Lower lobe of right lung (tissue), 2 donors: ENCODE results near the gene RAB40B. TPM values are rescaled to one million over a fixed set of nuclear protein-coding genes. Genes with fewer than 3 reads are reported as not detected.
"Not testable (repeated sequence)": the region's sequence is repeated elsewhere in the genome, so short reads cannot be mapped to it uniquely, and the experiment has no call there.

Source experiments
- ATAC-seq, 2 donors: fragments of 200-7000 bp; cut with Tn5 transposase; one replicate each; pipeline ENCODE4 v1.9.1; 2020 to 2022; ENCODE audit warnings: mild to moderate bottlenecking in 2 of 2, moderate library complexity in 2 of 2
- DNase-seq: peaks from one replicate; pipeline ENCODE4 v3.0.0-alpha.2; 2020
- H3K27ac ChIP-seq: fragments of 200-600 bp; one replicate; pipeline ENCODE4 v1.8.0; 2022
- H3K27me3 ChIP-seq: fragments of 200-600 bp; one replicate; pipeline ENCODE4 v1.8.0; 2022; ENCODE audit warnings: low read depth
- H3K36me3 ChIP-seq: fragments of 200-600 bp; one replicate; pipeline ENCODE4 v1.8.0; 2022; ENCODE audit warnings: mild to moderate bottlenecking
- H3K4me1 ChIP-seq: fragments of 200-600 bp; one replicate; pipeline ENCODE4 v1.8.0; 2022
- H3K4me3 ChIP-seq: fragments of 200-600 bp; one replicate; pipeline ENCODE4 v1.8.0; 2022; ENCODE audit warnings: mild to moderate bottlenecking
- H3K9me3 ChIP-seq: fragments of 200-600 bp; one replicate; pipeline ENCODE4 v1.8.0; 2022
- intact Hi-C: fragments of 100-400 bp; cut with DNase I; formaldehyde crosslinking; loops from one replicate; pipeline ENCODE4 v1.11.0; 2022
- long read RNA-seq: library from polyadenylated mRNA; unstranded; transcript quantifications from one replicate; pipeline ENCODE4 v2.0.0, GENCODE V29; 2021
- total RNA-seq: library from RNA; stranded (reverse); fragmentation: NEBNext Ultra II Directional; extraction: Animal tissue kit (Norgen Biotek cat#: 25700); gene quantifications from one replicate; pipeline ENCODE4 v1.2.1, GENCODE V29; 2021
- TF ChIP-seq, protein P1 (sequence below): fragments of 200-600 bp; IDR thresholded peaks from one replicate; pipeline ENCODE4 v1.8.0; 2022; ENCODE audit warnings: antibody characterized with exemption, mild to moderate bottlenecking
- donor health status: DM: no; HTN: yes; CAD: no; lungs with severe emphysema.

Gene RAB40B, protein sequence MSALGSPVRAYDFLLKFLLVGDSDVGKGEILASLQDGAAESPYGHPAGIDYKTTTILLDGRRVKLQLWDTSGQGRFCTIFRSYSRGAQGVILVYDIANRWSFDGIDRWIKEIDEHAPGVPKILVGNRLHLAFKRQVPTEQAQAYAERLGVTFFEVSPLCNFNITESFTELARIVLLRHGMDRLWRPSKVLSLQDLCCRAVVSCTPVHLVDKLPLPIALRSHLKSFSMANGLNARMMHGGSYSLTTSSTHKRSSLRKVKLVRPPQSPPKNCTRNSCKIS
- 10.2 TPM for total RNA-seq
- long read RNA-seq, transcript RAB40B-206 (6 exons, 3,859 nt) = major isoform, 20 of 28 reads
- long read RNA-seq, partial matches to known transcripts = 3 of 28 reads
- long read RNA-seq, other reads (novel, unspliced or antisense) = 3 of 28 reads

DNA sequence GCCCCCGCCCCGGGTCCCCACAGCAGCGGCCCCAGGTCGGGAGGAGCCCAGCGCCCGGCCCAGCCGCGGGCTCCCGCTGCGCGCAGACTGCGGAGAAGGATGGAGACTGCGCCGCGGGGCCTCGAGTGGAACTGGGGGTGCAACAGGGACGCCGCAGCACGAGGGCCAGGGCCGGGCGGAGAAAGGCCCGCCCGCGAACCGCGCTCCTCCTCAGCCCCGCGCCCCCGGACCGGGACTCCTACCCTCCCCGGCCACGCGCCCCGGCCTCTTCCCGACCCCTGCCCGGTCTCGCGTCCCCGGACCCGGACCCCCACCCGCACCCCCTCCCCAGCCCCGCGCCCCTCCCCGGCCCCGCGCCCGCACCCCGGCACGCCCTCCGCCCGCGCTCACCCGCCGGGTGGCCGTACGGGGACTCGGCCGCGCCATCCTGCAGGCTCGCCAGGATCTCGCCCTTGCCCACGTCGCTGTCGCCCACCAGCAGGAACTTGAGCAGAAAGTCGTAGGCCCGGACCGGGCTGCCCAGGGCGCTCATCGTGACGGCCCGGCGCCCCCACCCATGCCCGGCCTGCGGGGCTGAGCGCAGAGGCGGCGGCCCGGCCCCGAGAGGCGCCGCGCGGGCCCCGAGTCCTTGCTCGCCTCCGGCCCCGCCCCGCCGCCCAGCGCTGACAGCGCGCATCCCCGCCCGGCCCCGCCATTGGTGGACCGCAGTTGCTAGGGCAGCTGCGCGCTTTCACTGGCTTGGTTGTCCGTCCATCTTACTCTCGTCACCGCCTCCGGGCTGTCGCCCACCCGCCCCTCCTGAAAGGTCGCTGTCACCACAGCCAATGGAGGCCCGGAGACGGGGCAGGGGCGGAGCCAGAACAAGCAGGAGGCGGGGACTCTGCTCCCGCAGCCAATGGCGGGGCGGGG, at the start of gene RAB40B:
Gene RAB40B (minus strand): TSS at position 634 of the 909 bp plus-strand sequence. CDS start 102 bp downstream, at position 532.
- TF ChIP-seq, protein P1, sequence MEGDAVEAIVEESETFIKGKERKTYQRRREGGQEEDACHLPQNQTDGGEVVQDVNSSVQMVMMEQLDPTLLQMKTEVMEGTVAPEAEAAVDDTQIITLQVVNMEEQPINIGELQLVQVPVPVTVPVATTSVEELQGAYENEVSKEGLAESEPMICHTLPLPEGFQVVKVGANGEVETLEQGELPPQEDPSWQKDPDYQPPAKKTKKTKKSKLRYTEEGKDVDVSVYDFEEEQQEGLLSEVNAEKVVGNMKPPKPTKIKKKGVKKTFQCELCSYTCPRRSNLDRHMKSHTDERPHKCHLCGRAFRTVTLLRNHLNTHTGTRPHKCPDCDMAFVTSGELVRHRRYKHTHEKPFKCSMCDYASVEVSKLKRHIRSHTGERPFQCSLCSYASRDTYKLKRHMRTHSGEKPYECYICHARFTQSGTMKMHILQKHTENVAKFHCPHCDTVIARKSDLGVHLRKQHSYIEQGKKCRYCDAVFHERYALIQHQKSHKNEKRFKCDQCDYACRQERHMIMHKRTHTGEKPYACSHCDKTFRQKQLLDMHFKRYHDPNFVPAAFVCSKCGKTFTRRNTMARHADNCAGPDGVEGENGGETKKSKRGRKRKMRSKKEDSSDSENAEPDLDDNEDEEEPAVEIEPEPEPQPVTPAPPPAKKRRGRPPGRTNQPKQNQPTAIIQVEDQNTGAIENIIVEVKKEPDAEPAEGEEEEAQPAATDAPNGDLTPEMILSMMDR = no peak
- peak within 1 kb of the TSS; percentile 53 for H3K27ac ChIP-seq
- H3K9me3 ChIP-seq = peaks cover 8% of the 10 kb centered on the region
- intact Hi-C loops = no loop called here
- H3K36me3 ChIP-seq = no peaks in the 10 kb centered on the region
- peaks cover 17% of the 10 kb centered on the region for H3K4me1 ChIP-seq
- peak; percentile 99 for ATAC-seq
- peak within 1 kb of the TSS; percentile 76 for H3K4me3 ChIP-seq
- DNase-seq = peak; percentile 99
- H3K27me3 ChIP-seq = no peaks in the 10 kb centered on the region

DNA sequence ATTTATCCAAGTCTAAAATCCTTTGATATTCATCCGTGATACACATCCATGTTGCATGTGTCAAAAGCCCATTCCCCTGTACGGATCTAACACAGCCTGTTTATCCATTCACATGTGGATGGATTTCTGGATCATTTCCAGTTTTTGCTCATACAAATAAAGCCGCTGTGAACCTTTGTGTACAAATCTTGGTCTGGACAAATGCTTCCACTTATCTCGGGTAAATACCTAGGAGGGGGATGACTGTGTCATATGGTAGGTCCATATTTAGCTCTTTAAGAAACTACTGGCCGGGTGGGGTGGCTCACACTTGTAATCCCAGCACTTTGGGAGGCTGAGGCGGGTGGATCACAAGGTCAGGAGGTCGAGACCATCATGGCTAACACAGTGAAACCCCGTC, 47.0 kb upstream of the RAB40B start:
- intact Hi-C loops = no loop called here
- no peak overlapping the region for H3K4me3 ChIP-seq
- TF ChIP-seq, protein P1 = no peak
- peaks cover 4% of the 10 kb centered on the region for H3K9me3 ChIP-seq
- no peaks in the 10 kb centered on the region for H3K27me3 ChIP-seq
- ATAC-seq (peak; percentile 42 to 71), DNase-seq (peak; percentile 15)
- H3K27ac ChIP-seq = peak overlapping the region; percentile 46
- no peaks in the 10 kb centered on the region for H3K4me1 ChIP-seq
- peaks cover 26% of the 10 kb centered on the region for H3K36me3 ChIP-seq

DNA sequence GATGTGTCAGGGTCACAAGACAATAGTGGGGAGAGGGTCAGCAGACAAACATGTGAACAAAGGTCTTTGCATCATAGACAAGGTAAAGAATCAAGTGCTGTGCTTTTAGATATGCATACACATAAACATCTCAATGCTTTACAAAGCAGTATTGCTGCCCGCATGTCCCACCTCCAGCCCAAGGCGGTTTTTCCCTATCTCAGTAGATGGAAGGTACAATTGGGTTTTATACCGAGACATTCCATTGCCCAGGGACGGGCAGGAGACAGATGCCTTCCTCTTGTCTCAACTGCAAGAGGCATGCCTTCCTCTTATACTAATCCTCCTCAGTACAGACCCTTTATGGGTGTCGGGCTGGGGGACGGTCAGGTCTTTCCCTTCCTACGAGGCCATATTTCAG, 46.2 kb upstream of the RAB40B start:
- H3K27ac ChIP-seq, H3K27me3 ChIP-seq, intact Hi-C loops, ATAC-seq, H3K9me3 ChIP-seq, H3K4me3 ChIP-seq, H3K4me1 ChIP-seq: not testable (repeated sequence)
- H3K36me3 ChIP-seq = peaks cover 34% of the 10 kb centered on the region
- peak; percentile 17 for DNase-seq

DNA sequence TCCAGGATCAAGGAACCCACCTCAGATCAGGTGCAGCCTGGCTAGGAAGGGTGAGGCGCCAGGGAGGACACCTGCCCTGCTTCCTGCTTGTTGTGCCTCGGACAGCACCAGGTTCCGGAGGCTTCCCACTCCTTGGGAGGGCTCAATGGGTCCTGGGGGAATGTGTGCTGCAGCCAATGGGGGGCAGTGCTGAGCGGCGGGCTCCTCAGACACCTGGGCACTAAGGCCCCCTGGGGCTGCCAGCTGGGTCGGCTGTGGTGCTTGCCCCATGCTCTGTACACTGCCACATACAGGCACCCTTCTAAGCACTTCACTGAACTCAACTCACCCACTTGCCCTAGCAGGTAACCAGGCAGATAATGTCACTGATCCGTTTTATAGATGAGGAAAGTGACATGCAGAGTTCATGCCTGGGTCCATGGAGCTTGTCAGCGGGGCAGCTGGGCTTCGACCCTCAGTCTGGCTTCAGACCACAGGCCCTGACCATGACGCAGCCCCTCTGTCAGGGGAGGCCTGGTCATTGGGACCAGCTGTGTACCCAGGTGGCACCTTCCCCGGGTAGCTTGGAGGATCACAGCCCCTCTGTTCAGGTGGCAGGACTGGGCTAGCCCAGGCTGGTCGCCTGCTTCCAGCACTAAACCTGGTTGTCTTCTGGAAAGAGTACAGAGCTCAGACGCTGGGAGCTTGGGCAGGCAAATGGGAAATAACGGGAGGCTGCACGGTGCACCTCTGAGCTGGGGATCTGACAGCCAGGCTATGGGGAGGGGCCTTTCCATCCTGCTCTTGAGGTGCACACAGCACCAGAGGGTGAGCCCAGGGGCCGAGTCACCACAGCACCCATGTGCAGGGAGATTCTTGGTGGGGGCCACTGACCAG, 45.1 kb upstream of the RAB40B start:
- intact Hi-C loops = no loop called here
- no peaks in the 10 kb centered on the region for H3K27me3 ChIP-seq
- ATAC-seq = peak in 1 of 2 donors; percentile 45
- no peak overlapping the region for H3K4me3 ChIP-seq
- H3K27ac ChIP-seq = no peak overlapping the region
- H3K36me3 ChIP-seq = peaks cover 36% of the 10 kb centered on the region
- peak; percentile 38 for DNase-seq
- peaks cover 4% of the 10 kb centered on the region for H3K9me3 ChIP-seq
- H3K4me1 ChIP-seq = no peaks in the 10 kb centered on the region
- TF ChIP-seq, protein P1 = no peak

DNA sequence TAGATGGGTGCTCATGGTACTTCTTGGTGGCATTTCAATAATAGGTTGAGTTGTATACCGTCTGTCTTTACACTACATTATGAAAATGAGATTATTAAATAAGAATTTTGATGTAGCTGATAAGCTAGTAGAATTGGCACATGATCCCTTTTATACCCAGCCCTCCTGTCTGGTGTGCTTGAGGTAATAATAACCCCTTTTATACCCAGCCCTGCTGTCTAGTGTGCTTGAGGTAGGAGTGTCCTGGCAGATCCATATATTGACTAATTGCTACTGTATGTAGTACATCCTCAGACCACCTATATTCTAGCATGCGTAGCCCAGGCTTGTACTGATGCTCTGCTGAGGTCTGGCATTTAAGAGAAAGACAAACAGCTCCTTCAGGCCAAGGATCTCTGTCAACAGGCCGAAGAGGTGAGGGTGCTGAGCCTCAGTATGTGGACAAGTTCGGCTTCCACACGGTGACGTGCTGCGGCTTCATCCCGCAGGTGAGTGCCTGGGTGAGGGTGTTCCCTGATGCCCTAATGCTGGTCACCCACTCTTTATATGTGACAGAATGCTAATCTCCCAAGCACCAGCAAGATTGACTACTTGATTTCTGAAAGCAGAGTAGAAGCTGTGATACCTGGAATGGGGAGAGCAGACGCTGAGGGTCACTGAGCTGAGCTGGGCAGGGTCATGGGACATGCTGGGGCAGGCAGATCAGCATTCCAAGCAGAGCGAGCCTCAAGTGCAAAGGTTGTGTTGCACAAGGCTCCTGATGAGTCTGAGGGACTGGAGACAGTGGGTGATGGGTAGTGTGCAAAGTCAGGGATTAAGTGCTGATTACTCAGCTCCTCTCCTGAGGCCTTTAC, 42.6 kb upstream of the RAB40B start:
- Histone ChIP-seq H3K9me3 (peaks cover 4% of the 10 kb centered on the region), H3K27ac (no peak overlapping the region), H3K27me3 (no peaks in the 10 kb centered on the region), H3K4me1 (peaks cover 7% of the 10 kb centered on the region), H3K4me3 (no peak overlapping the region), H3K36me3 (peaks cover 36% of the 10 kb centered on the region)
- no peak for ATAC-seq
- peak; percentile 18 for DNase-seq
- TF ChIP-seq, protein P1 = no peak
- intact Hi-C loops = no loop called here
